SU-DHL-6 (cell line): ENCODE measurements around the gene SLC35F2.

Source experiments
- H2AFZ ChIP-seq: fragments of 200-600 bp; sonication (generic); 2 replicates; pipeline ENCODE4 v1.6.1; 2014; ENCODE audit warnings: low read depth, mild to moderate bottlenecking, moderate library complexity, mixed read lengths, antibody characterized with exemption, low read length; ENCODE audit not compliant: severe bottlenecking
- H3F3A ChIP-seq: fragments of 200-600 bp; shearing (Covaris generic); 2 replicates; pipeline ENCODE4 v1.6.0; 2016; ENCODE audit warnings: antibody characterized with exemption, mild to moderate bottlenecking; ENCODE audit not compliant: insufficient read depth
- H3K27ac ChIP-seq: fragments of 200-600 bp; sonication (generic); 2 replicates; pipeline ENCODE4 v1.5.1; 2016; ENCODE audit warnings: low read depth, mild to moderate bottlenecking, low read length, moderate library complexity, mixed read lengths
- H3K27me3 ChIP-seq: fragments of 200-600 bp; sonication (generic), shearing (Covaris generic); 2 replicates; pipeline ENCODE4 v1.6.0; 2014; ENCODE audit warnings: mild to moderate bottlenecking, low read length
- H3K36me3 ChIP-seq: fragments of 200-600 bp; sonication (generic); 2 replicates; pipeline ENCODE4 v1.6.1; 2014; ENCODE audit warnings: mild to moderate bottlenecking, low read length, mixed read lengths
- H3K4me2 ChIP-seq: fragments of 300-600, 200-600 bp; shearing (Covaris generic), sonication (generic); 2 replicates; pipeline ENCODE4 v1.6.0; 2014; ENCODE audit warnings: low read length, low read depth, mild to moderate bottlenecking; ENCODE audit not compliant: poor library complexity, severe bottlenecking
- H3K4me3 ChIP-seq: fragments of 200-600 bp; sonication (generic); 2 replicates; pipeline ENCODE4 v1.5.1; 2014; ENCODE audit warnings: antibody characterized with exemption, low read length, mild to moderate bottlenecking, mixed read lengths; ENCODE audit not compliant: insufficient read depth, poor library complexity, severe bottlenecking
- H3K79me2 ChIP-seq: fragments of 200-600 bp; sonication (generic); 2 replicates; pipeline ENCODE4 v1.6.1; 2014; ENCODE audit warnings: mild to moderate bottlenecking, low read length, moderate library complexity; ENCODE audit not compliant: insufficient read depth
- H3K9ac ChIP-seq: fragments of 200-600 bp; sonication (generic); 2 replicates; pipeline ENCODE4 v1.7.0; 2014; ENCODE audit warnings: mild to moderate bottlenecking, low read length
- H3K9me2 ChIP-seq: fragments of 200-600 bp; sonication (generic); replicated peaks from 2 replicates; pipeline ENCODE4 v1.6.1; 2014; ENCODE audit warnings: low read length; ENCODE audit not compliant: insufficient read depth
- H3K9me3 ChIP-seq: fragments of 200-600 bp; sonication (generic); 2 replicates; pipeline ENCODE4 v1.6.1; 2014; ENCODE audit warnings: low read length, mixed read lengths; ENCODE audit not compliant: insufficient read depth
- H4K20me1 ChIP-seq: fragments of 200-600 bp; sonication (generic); 2 replicates; pipeline ENCODE4 v1.6.1; 2014; ENCODE audit warnings: low read depth, mild to moderate bottlenecking, antibody characterized with exemption, low read length, moderate library complexity, mixed read lengths
- EZH2phosphoT487 ChIP-seq: fragments of 200-600 bp; sonication (generic), shearing (Covaris generic); conservative IDR thresholded peaks from 2 replicates; pipeline ENCODE4 v1.6.1; 2018; ENCODE audit warnings: mild to moderate bottlenecking, antibody characterized with exemption, low read length, moderate library complexity, mixed read lengths
- TF ChIP-seq, protein P1 (sequence below): fragments of 200-600 bp; sonication (generic); IDR thresholded peaks from one replicate; pipeline ENCODE4 v1.5.1; 2017; ENCODE audit warnings: antibody characterized with exemption, mild to moderate bottlenecking, low read length, moderate library complexity; ENCODE audit not compliant: insufficient read depth, poor library complexity, severe bottlenecking

SLC35F2 gene

DNA sequence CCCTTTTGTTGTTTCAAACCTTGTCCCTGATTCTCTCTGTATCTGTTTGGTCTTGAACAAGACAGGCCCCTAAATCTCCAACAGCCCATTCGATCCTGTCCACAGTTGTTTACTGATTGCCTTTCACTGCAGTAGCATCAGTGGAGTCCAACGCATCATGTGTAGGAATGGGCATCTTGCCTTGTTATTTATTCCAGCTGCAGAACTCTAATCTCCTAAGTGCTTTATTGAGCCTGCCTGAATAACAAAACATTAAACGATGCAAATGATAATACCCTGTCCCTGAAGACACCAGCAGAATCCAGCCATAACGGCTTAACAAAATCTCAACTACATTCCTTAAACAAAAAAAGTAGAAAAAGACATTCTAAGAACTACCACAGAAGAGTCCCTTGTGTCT, 50.1 kb downstream of the SLC35F2 start:
- Histone ChIP-seq H3K9me3 (no peaks in the 10 kb centered on the region), H3K36me3 (peaks cover 13% of the 10 kb centered on the region; the same call in 1 of the 2 replicates), H3K27ac (no peak overlapping the region)

DNA sequence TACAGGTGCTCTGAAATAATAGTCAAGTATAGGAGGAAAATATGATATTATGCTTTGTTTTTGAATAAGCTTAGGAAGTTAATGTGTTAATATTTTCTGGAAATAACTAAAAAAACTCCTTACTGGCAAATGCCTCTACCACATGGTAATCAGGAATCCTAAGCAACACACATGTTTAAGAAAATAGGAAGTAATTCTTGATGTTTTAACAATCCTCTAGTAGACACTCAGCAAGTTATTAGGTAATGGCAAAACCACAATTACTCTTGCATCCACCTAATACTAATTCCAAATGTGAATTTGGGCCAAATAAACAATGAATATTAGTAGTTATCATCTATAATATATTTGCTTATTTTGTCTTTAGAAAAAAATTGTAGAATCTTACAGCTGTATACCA, 53.6 kb downstream of the SLC35F2 start:
- Histone ChIP-seq H3K9me2 (no peaks in the 10 kb centered on the region), H3K36me3 (peaks cover 9% of the 10 kb centered on the region; the same call in 1 of the 2 replicates), H3K9me3 (no peaks in the 10 kb centered on the region), H3K27ac (no peak overlapping the region), H3K4me2 (no peak overlapping the region), H3K4me3 (no peak overlapping the region), H3F3A (no peaks in the 10 kb centered on the region), H3K27me3 (no peaks in the 10 kb centered on the region), H3K9ac (no peak overlapping the region), H4K20me1 (no peaks in the 10 kb centered on the region), H2AFZ (no peak overlapping the region), H3K79me2 (no peaks in the 10 kb centered on the region)
- TF ChIP-seq, protein P1, sequence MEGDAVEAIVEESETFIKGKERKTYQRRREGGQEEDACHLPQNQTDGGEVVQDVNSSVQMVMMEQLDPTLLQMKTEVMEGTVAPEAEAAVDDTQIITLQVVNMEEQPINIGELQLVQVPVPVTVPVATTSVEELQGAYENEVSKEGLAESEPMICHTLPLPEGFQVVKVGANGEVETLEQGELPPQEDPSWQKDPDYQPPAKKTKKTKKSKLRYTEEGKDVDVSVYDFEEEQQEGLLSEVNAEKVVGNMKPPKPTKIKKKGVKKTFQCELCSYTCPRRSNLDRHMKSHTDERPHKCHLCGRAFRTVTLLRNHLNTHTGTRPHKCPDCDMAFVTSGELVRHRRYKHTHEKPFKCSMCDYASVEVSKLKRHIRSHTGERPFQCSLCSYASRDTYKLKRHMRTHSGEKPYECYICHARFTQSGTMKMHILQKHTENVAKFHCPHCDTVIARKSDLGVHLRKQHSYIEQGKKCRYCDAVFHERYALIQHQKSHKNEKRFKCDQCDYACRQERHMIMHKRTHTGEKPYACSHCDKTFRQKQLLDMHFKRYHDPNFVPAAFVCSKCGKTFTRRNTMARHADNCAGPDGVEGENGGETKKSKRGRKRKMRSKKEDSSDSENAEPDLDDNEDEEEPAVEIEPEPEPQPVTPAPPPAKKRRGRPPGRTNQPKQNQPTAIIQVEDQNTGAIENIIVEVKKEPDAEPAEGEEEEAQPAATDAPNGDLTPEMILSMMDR: no peak
- TF ChIP-seq EZH2phosphoT487: no peak

More for the DNA sequence above, 50.1 kb downstream of the SLC35F2 start:
- no peaks in the 10 kb centered on the region for H3K27me3 ChIP-seq
- H3K9ac ChIP-seq: no peak overlapping the region
- H4K20me1 ChIP-seq: no peaks in the 10 kb centered on the region
- no peaks in the 10 kb centered on the region for H3F3A ChIP-seq
- H3K4me2 ChIP-seq: no peak overlapping the region
- H3K4me3 ChIP-seq: no peak overlapping the region
- no peak overlapping the region for H2AFZ ChIP-seq
- H3K9me2 ChIP-seq: no peaks in the 10 kb centered on the region
- no peak for TF ChIP-seq EZH2phosphoT487
- TF ChIP-seq, protein P1: no peak
- peaks cover 3% of the 10 kb centered on the region; the same call in 1 of the 2 replicates for H3K79me2 ChIP-seq

DNA sequence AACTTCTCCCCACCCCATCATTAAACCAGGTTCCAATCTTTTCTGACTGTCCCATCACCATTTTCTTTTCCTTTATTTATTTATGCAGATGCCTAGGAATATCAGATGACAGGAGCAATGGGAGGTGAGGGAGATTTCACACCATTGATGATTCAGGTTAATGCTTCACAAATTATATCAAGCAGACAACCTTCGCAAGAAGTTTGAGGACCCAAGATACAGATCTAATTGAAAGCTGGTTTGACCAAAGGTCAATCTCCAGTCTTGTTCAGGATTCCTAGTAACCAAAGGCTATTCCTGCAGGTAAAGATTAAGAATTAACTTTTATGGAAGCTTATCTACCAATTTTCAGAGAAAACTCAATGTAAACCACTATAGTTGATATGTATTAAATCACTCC, 54.4 kb downstream of the SLC35F2 start:
- no peak overlapping the region for H3K27ac ChIP-seq
- no peak overlapping the region for H3K4me3 ChIP-seq
- H2AFZ ChIP-seq: no peak overlapping the region
- no peaks in the 10 kb centered on the region for H3K27me3 ChIP-seq
- TF ChIP-seq EZH2phosphoT487: no peak
- TF ChIP-seq, protein P1: no peak
- H3K79me2 ChIP-seq: no peaks in the 10 kb centered on the region
- H3K4me2 ChIP-seq: no peak overlapping the region
- H4K20me1 ChIP-seq: no peaks in the 10 kb centered on the region
- H3F3A ChIP-seq: no peaks in the 10 kb centered on the region
- no peak overlapping the region for H3K9ac ChIP-seq
- H3K36me3 ChIP-seq: peaks cover 9% of the 10 kb centered on the region; the same call in 1 of the 2 replicates
- H3K9me2 ChIP-seq: no peaks in the 10 kb centered on the region
- H3K9me3 ChIP-seq: no peaks in the 10 kb centered on the region
